PFSK-1 (cell line): ENCODE measurements around the gene FUBP1.

Experiments
- FOXP2 ChIP-seq: optimal IDR thresholded peaks from 2 replicates; pipeline ENCODE3; 2011; ENCODE audit warnings: borderline replicate concordance, control low read depth, inconsistent platforms; ENCODE audit not compliant: insufficient read depth; ENCODE audit errors: extremely low read length, extremely low read depth
- POLR2AphosphoS5 ChIP-seq: IDR thresholded peaks from 2 replicates; pipeline ENCODE4 v1.6.1; 2012; ENCODE audit warnings: low read depth, mild to moderate bottlenecking, control low read depth, low read length, moderate library complexity
- SIN3A ChIP-seq: IDR thresholded peaks from 2 replicates; pipeline ENCODE4 v1.6.1; 2012; ENCODE audit warnings: mild to moderate bottlenecking, low read length, moderate library complexity, borderline replicate concordance; ENCODE audit not compliant: insufficient read depth
- TAF1 ChIP-seq: IDR thresholded peaks from 2 replicates; pipeline ENCODE4 v1.6.1; 2012; ENCODE audit warnings: low read length, control low read depth, borderline replicate concordance; ENCODE audit not compliant: insufficient read depth
- TF ChIP-seq, protein P1 (sequence below), 2 experiments: IDR thresholded peaks; 2 replicates each; pipeline versions ENCODE4 v1.6.1 to v1.8.0; 2011 to 2012; ENCODE audit warnings: low read depth in 2 of 2, low read length in 2 of 2, control low read depth in 1 of 2, inconsistent platforms in 1 of 2, mild to moderate bottlenecking in 1 of 2, moderate library complexity in 1 of 2; ENCODE audit not compliant: insufficient read depth in 1 of 2

Gene FUBP1

DNA sequence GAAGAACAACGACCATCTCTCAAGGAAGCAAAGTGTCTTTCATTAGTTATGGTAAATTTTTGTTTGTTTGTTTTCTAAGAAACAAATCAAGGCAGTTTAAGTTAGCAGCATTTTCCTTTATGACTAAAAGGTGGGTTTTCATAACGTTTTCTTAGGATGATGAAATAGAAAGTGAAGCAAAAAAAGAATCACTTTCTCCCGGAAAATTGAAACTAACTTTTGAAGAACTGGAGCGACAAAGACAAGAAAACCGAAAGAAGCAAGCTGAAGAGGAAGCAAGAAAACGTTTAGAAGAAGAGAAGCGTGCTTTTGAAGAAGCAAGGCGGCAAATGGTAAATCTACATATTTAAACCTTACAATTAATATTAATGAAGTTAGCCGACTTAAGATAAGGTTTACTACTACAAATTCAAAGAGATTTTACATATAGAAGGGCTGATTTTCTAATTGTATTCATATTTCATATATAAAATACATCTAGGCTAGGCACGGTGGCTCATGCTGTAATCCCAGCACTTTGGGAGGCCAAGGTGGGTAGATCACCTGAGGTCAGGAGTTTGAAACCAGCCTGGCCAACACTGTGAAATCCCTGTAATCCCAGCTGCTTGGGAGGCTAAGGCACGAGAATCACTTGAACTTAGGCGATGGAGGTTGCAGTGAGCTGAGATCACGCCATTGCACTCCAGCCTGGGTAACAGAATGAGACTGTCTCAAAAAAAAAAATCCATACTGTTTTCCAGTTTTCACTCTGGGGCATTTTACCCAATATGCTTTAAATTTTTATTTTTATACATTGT, 52.1 kb downstream of the FUBP1 start:
- TF ChIP-seq, protein P1, sequence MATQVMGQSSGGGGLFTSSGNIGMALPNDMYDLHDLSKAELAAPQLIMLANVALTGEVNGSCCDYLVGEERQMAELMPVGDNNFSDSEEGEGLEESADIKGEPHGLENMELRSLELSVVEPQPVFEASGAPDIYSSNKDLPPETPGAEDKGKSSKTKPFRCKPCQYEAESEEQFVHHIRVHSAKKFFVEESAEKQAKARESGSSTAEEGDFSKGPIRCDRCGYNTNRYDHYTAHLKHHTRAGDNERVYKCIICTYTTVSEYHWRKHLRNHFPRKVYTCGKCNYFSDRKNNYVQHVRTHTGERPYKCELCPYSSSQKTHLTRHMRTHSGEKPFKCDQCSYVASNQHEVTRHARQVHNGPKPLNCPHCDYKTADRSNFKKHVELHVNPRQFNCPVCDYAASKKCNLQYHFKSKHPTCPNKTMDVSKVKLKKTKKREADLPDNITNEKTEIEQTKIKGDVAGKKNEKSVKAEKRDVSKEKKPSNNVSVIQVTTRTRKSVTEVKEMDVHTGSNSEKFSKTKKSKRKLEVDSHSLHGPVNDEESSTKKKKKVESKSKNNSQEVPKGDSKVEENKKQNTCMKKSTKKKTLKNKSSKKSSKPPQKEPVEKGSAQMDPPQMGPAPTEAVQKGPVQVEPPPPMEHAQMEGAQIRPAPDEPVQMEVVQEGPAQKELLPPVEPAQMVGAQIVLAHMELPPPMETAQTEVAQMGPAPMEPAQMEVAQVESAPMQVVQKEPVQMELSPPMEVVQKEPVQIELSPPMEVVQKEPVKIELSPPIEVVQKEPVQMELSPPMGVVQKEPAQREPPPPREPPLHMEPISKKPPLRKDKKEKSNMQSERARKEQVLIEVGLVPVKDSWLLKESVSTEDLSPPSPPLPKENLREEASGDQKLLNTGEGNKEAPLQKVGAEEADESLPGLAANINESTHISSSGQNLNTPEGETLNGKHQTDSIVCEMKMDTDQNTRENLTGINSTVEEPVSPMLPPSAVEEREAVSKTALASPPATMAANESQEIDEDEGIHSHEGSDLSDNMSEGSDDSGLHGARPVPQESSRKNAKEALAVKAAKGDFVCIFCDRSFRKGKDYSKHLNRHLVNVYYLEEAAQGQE (IDR thresholded peaks at IDR 0.05; ENCODE audit: insufficient read depth in 1 of 2, low read depth in 2 of 2, low read length in 2 of 2): no peak
- TF ChIP-seq SIN3A (no peak), FOXP2 (no peak), POLR2AphosphoS5 (no peak), TAF1 (no peak)

DNA sequence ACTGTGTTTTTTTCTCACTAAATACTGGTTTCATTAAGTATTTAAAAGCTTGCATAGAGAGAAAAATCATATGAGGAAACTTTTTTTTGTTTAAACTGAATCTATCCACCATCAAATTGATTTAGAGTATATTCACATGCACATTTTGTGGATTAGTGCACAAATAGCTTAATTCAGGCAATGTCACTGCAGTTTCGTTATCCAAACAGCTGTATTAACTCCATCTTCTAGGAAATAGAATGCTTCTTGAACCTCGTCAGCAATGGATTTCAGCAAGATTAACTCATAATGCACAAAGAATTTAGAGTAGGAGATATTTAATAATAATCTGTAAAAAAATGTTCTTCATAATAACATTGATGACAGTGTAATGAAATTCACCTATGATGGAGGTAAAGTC, 52.9 kb downstream of the FUBP1 start:
- TF ChIP-seq POLR2AphosphoS5 (no peak), TAF1 (no peak), SIN3A (no peak), FOXP2 (no peak)
- TF ChIP-seq, protein P1 (IDR thresholded peaks at IDR 0.05; ENCODE audit: insufficient read depth in 1 of 2, low read depth in 2 of 2, low read length in 2 of 2): no peak

DNA sequence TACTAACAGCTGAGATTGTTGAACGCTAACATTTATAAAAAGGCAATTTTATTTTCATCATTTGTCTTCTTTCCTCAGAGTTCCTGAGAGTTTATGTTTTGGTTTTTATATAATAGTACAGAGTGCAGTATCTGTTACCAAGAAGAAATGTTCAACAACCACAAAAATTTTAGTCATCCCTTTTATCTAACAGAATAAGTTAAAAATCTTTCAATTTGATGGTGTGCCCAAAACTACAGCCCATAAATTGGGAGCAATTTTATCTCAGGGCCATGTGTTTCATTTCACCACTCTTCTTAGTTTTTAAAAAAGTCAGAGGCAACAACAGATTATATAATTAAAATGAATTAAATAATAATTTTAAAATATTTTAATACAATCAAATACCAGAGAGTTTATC, 53.4 kb downstream of the FUBP1 start:
- TF ChIP-seq, protein P1 (IDR thresholded peaks at IDR 0.05; ENCODE audit: insufficient read depth in 1 of 2, low read depth in 2 of 2, low read length in 2 of 2): no peak
- TF ChIP-seq POLR2AphosphoS5 (no peak), SIN3A (no peak), TAF1 (no peak), FOXP2 (no peak)

DNA sequence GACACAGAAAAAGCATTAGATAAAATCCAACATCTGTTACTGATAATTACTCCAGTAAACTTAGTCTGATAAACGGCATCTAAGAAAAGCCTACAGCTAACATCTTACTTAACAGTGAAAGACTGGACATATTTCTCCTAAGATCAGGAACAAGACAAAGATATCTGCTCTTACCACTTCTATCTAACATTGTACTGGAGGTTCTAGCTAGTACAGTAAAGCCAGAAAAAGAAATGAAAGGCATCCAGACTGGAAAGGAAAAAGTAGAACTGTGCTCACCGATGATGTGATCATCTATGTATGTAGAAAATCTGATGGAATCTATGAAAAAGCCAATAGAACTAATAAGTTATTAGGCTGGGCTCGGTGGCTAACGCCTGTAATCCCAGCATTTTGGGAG, 68.8 kb downstream of the FUBP1 start:
- TF ChIP-seq FOXP2 (no peak), TAF1 (no peak), SIN3A (no peak), POLR2AphosphoS5 (no peak)
- TF ChIP-seq, protein P1 (IDR thresholded peaks at IDR 0.05; ENCODE audit: insufficient read depth in 1 of 2, low read depth in 2 of 2, low read length in 2 of 2): no peak
